T-helper 2 cell treated with Interferon-gamma antibody and Interleukin-4, amounts not matched to agents 5 μg/mL and 100 μg/mL, for 36 hours (primary cell): ENCODE data around the gene DDX49.

Source experiments
- DNase-seq: peaks from one replicate; pipeline ENCODE4 v3.0.0; 2021; ENCODE audit warnings: low spot score
- H3K27ac Mint-ChIP-seq: one replicate; pipeline ENCODE4 v1.8.0; 2021; ENCODE audit warnings: mild to moderate bottlenecking, mixed read lengths
- H3K27me3 Mint-ChIP-seq: one replicate; pipeline ENCODE4 v1.8.0; 2021; ENCODE audit warnings: low read depth, mixed read lengths
- H3K36me3 Mint-ChIP-seq: one replicate; pipeline ENCODE4 v1.8.0; 2021; ENCODE audit warnings: low read depth, mixed read lengths
- H3K4me1 Mint-ChIP-seq: one replicate; pipeline ENCODE4 v1.8.0; 2021; ENCODE audit warnings: low read depth, mixed read lengths
- H3K4me3 Mint-ChIP-seq: one replicate; pipeline ENCODE4 v1.8.0; 2022; ENCODE audit warnings: mild to moderate bottlenecking, moderate library complexity, mixed read lengths
- H3K9me3 Mint-ChIP-seq: one replicate; pipeline ENCODE4 v1.8.0; 2021; ENCODE audit warnings: mixed read lengths

Gene DDX49

DNA sequence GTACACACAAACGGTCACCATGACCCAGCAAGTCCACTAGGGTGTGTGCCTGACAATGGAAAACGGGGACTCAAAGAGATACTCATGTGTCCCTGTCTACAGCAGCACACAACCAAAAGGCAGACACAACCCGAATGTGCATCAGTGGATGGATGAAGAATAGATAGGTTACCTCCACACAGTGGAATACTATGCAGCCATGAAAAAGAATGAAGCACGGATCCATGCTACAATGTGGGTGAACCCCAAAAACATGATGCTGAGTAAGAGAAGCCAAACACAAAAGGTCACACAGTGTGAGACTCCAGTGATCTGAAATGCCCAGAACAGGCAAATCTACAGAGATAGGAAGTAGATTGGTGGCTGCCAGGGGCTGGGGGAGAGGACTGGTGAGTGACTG lies 32.5 kb upstream of the DDX49 start:
- no peaks in the 10 kb centered on the region for H3K4me1 Mint-ChIP-seq
- no peak overlapping the region for H3K27ac Mint-ChIP-seq
- no peaks in the 10 kb centered on the region for H3K36me3 Mint-ChIP-seq
- H3K27me3 Mint-ChIP-seq, result peaks cover 3% of the 10 kb centered on the region
- no peak overlapping the region for H3K4me3 Mint-ChIP-seq
- no peak for DNase-seq
- no peaks in the 10 kb centered on the region for H3K9me3 Mint-ChIP-seq

DNA sequence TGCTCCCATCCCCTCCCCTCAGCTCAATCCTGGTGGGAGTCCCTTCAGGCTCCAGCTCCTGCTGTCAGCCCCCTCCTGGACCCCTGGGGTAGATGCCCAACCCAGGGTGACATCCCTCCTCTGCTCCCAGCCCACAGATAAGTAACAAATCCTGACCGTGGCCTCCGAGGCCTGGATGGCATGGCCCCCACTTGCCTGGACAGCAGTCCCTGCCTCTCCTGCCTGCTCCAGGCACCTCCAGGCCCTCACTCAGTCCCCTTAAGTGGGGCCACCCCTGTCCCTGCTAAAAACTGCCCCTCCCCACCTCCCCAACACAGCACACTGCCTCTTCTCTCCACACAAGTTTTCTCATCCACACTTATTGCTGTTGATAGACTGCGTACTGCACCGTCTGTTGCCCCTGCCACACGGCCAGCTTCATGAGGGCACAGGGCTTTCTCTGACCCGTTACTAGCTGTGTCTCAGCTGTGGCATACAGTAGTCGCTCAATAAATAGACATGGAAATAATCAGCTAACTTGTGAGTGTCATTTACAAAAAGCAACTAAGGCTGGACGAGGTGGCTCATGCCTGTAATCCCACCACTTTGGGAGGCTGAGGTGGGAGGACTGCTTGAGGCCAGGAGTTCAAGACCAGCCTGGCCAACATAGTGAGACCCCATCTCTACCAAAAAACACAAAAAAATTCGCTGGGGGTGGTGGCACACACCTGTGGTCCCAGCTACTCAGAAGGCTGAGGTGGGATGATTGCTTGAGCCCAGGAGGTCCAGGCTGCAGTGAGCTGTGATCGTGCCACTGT lies 29.4 kb upstream of the DDX49 start:
- no peak overlapping the region for H3K4me3 Mint-ChIP-seq
- no peaks in the 10 kb centered on the region for H3K9me3 Mint-ChIP-seq
- no peaks in the 10 kb centered on the region for H3K4me1 Mint-ChIP-seq
- no peak for DNase-seq
- no peak overlapping the region for H3K27ac Mint-ChIP-seq
- no peaks in the 10 kb centered on the region for H3K36me3 Mint-ChIP-seq
- H3K27me3 Mint-ChIP-seq, result peaks cover 16% of the 10 kb centered on the region

DNA sequence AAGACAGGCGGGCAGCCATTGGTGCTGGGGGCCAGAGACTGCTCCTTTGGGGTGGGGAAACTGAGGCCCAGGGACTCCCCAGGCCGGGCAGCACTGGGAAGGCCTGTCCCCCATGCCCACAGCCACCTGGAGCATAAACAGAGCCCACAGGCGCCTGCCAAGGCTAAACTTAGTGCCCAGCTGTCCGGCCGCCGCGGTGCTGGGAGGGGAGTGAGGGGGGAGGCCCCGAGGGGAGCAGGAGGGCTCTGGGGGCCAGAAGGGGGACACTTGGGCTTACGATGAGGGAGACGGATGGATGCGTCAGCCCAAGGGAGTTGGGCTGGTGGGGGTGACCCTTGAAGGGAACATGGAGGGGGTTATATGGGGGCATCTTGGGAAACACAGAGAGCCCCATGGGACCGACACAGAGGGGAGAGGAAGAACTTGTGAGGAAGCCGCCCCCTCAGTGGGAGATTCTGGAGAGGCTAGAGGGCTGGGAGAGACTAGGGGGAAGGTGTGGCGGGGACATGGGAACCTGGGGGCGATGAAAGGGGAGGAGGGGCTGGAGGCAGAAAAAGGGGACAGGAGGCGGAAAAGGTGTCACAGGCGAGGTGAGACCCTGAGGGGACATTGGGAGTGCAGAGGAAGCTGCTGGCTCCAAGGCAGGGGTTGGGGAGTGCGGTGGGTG lies 25.8 kb upstream of the DDX49 start:
- Mint-ChIP-seq H3K27me3 (peaks cover 33% of the 10 kb centered on the region), H3K27ac (no peak overlapping the region), H3K4me3 (no peak overlapping the region), H3K9me3 (no peaks in the 10 kb centered on the region), H3K36me3 (no peaks in the 10 kb centered on the region), H3K4me1 (peaks cover 2% of the 10 kb centered on the region)
- DNase-seq, result no peak

DNA sequence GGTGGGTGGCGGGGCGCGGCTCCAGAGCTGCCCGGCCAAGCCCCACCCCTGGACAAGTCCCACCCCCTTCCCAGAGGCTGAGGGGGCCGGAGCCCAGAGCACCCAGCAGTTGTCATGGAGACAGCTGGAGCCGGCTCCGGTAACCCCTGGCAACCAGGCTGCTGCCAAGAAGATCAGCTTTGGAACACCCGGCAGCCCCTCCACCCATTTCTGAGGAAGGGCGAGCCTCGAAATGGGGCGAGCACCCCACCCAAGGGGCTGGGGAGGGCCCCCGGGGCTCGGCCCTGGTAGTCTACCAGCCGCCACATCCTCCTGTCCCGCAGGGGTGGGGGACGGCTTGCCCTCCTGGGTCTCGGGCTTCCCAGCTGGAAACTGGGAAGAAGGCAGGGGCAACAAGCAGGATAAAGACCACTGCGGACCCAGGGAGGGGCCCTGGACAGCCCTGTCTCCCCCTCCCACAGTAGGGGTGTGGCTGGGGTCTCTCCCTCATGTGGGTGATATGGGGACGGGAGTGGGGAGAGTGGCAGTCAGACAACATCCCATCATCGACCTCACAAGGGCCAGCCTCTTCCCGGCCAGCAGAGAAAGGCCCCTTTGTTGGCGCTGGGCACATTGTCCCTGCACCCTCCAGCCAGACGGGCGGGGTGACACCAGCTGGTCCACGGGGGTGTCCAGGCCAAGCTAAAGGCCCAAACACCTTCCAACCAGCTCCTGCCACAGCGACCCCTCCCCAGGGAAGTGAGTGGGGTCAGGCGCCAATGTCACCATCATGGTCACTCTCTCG lies 25.1 kb upstream of the DDX49 start:
- no peak overlapping the region for H3K4me3 Mint-ChIP-seq
- H3K36me3 Mint-ChIP-seq, result no peaks in the 10 kb centered on the region
- peaks cover 30% of the 10 kb centered on the region for H3K27me3 Mint-ChIP-seq
- H3K9me3 Mint-ChIP-seq, result no peaks in the 10 kb centered on the region
- peaks cover 2% of the 10 kb centered on the region for H3K4me1 Mint-ChIP-seq
- DNase-seq, result no peak
- H3K27ac Mint-ChIP-seq, result no peak overlapping the region

DNA sequence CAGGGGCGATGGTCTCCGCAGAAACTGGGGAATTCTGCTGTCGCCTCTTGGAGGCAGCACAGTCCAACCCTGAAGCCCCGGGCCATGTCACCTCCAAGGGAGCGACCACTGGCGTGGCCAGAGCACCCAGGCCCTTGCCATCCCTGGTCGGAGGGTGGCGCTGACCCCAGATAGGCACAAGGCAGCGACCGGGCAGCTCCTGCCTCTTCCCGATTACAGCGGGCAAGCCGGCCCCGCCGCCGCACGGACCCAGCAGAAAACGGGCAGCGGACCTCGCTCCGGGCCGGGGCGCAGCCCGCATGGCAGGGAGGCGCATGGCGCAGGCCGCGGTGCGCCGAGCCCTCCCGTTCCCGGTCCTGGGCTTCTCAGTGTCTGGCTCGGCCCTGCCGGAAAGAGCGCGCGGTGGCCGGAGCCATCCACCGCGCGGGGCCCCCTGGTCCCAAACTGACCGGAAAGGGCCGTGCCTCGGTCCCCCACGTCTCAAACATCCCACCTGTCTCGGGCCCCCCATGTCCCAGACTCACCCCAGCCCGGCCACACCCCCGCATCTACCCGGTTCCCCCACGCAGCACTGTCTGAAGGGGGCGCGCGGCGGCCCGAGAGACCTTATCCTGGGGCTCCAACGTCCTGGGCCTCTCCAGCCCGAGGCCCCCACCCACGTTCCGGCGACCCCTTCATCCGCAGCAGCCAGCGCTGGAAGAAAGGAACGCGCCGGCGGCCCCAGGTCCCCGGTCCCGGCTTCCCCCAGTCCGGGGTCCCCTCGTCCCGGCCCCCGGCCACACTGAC lies 24.3 kb upstream of the DDX49 start:
- Mint-ChIP-seq H3K27ac (no peak overlapping the region), H3K36me3 (no peaks in the 10 kb centered on the region), H3K4me1 (peaks cover 2% of the 10 kb centered on the region)

DNA sequence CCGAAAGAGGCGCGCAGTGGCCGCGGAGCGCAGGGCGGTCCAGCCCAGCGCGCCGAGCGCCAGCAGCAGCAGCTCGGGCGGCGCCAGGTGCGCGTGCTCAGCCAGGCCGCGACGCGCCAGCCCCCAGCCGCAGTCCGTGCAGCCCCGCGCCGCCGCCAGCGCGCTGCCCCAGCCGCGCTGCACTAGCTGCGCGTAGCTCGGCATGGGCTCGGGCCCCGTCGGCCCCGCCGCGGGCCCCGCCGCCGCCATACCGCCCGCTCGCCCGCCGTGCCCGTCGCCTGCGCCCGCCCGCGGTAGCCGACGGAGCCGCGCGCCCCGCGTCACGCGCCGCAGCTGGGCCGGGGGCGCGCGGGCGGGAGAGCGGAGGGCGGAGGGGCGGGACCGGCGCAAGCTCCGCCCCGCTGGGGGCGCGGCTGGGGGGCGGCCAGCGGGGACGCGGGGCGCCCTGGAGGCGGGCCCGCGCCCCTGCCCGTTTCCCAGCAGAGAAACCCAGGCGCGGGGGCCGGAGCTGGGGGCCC lies 23.6 kb upstream of the DDX49 start, which contains the start of gene CERS1:
Gene CERS1 (minus strand): TSS at position 335 of the 518 bp plus-strand sequence. CDS start 86 bp downstream, at position 249.
- DNase-seq, result no peak
- peaks cover 30% of the 10 kb centered on the region for H3K27me3 Mint-ChIP-seq

More for the DNA sequence above, 24.3 kb upstream of the DDX49 start:
- Mint-ChIP-seq H3K27me3 (peaks cover 30% of the 10 kb centered on the region), H3K9me3 (no peaks in the 10 kb centered on the region), H3K4me3 (no peak overlapping the region)
- no peak for DNase-seq

DNA sequence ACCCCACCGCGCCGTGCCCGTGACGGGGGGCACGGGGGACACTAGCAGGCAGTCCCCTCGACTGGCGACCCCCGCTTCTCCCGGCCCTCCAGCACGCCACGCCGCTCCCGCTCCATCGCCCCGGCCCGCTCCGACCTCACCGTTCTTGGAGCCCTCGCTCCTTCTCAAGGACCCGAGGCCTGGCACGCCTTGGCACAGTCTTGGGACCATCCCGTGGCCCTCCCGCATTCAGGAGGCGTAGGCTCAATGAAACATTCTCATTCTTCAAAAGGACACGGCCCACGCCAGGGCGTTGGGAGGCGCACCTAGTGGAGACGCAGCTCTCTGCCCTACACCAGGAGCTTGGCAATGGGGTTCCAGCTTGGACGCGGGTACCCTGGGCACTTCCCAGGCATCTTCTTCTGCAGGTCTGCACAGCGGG lies 23.1 kb upstream of the DDX49 start:
- H3K9me3 Mint-ChIP-seq, result no peaks in the 10 kb centered on the region
- H3K27me3 Mint-ChIP-seq, result peaks cover 30% of the 10 kb centered on the region
- no peak overlapping the region for H3K27ac Mint-ChIP-seq
- peak overlapping the region; percentile 68 for H3K4me3 Mint-ChIP-seq
- no peaks in the 10 kb centered on the region for H3K36me3 Mint-ChIP-seq
- H3K4me1 Mint-ChIP-seq, result peaks cover 2% of the 10 kb centered on the region
- no peak for DNase-seq

More for the DNA sequence above, 23.6 kb upstream of the DDX49 start, which contains the start of gene CERS1:
- H3K4me1 Mint-ChIP-seq, result peaks cover 2% of the 10 kb centered on the region
- H3K27ac Mint-ChIP-seq, result no peak within 1 kb of the TSS
- H3K9me3 Mint-ChIP-seq, result no peaks in the 10 kb centered on the region
- peak within 1 kb of the TSS; percentile 68 for H3K4me3 Mint-ChIP-seq
- no peaks in the 10 kb centered on the region for H3K36me3 Mint-ChIP-seq

DNA sequence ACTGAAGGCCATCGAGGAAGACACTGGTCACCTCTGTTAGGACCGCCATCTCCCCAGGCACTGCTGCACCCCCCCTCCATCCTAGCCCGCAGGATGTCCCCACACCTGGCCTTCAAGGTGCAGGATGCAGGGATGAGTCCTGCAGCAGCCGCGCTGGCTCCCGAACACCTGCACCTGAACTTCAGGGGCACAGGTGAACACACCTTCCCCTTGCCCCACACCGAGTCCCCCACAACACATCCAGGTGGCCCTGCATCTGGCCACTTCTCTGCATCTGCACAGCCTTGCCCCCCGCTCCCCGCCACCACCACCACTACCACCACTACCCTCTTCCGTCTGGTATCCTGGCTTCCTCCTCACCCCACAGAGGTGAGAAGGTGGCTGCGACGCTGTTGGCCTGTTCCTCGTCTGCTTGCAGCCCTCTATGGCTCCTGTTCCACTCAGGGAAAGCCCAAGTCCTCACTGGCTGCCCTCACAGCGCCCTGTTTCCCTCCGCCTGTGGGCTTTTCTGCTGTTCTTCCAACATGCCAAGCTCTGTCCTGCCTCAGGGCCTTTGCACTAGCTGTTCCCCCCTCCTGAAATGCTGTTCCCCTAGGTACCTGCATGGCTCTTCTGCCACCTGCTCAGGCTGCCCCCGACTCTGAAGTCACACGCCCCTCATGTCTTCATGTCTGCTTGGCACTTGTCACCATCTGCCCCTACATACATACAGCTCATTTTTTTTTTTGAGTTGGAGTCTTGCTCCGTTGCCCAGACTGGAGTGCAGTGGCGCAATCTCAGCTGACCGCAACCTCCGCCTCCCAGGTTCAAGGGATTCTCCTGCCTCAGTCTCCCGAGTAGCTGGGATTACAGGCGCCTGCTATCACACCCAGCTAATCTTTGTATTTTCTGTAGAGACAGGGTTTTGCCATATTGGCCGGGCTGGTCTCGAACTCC lies 22.2 kb upstream of the DDX49 start:
- Mint-ChIP-seq H3K27ac (no peak overlapping the region), H3K9me3 (no peaks in the 10 kb centered on the region), H3K27me3 (peaks cover 30% of the 10 kb centered on the region), H3K36me3 (peaks cover 2% of the 10 kb centered on the region), H3K4me3 (peak overlapping the region; percentile 39), H3K4me1 (peaks cover 2% of the 10 kb centered on the region)
- DNase-seq, result no peak

DNA sequence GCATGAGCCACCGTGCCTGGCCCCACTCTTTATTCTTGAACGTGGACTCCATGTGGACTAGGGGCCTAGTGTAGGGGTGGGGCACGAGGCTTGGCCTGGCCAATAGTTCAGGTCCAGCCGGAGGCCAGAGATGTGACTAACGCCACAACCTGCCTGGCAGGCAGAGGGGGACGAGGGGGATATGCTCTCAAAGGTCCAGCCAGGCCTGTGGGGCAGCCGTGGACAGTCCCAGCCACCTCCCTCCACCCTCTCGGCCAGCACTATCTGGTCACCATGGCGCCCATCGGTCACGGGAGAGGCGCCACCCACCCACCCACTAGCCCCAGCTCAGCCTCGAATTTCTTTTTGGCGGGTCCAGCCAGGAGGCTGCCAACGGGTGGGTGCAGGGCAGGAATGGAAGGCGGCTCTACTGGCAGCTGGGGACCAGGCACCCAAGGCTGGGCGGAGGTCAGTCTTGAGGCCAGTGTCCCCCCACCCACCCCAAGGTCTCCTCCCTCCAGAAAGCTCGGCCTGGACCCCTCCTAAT lies 21.4 kb upstream of the DDX49 start:
- H3K27me3 Mint-ChIP-seq, result peaks cover 29% of the 10 kb centered on the region
- H3K27ac Mint-ChIP-seq, result no peak overlapping the region
- peaks cover 2% of the 10 kb centered on the region for H3K36me3 Mint-ChIP-seq
- H3K4me3 Mint-ChIP-seq, result no peak overlapping the region
- peaks cover 2% of the 10 kb centered on the region for H3K4me1 Mint-ChIP-seq
- no peak for DNase-seq
- no peaks in the 10 kb centered on the region for H3K9me3 Mint-ChIP-seq

DNA sequence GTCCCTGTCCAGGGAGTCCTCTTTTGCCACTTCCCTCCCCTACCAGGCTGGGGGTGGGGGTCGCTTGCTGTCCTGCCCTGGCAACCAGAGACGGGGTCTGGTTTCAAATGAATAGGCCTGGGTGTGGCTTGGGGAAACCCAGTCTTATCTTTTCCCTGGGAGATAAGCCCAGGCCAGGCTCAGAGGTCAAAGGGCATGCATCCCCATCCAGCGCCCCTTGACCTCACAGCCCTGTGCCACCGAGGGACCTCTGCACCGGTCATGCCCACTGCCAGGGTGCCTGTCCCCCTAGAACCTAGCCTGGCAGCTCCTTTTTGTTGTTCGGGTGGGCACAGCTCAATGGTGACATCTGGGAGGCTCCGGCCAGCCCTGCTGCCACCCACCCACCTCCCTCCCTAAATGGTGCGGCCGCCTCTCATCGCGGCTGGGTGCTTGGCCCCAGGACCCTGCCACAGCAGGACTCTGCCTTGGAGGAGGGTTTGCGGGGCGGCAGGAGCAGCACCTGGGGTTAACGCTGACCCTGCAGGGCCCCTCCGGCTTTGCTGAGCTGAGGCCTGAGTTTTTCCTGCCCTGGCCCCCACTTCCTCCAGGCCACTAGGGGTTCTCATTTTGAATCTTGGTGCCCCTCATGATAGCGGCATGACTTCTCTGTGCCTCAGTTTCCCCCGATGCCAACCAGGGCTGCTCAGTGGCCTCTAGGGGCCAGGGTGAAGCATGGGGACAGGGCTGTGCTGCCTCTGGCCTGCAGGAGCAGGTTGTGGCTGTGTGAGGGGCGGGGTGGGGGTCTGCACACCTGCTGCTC lies 20.7 kb upstream of the DDX49 start:
- no peaks in the 10 kb centered on the region for H3K9me3 Mint-ChIP-seq
- peaks cover 2% of the 10 kb centered on the region for H3K4me1 Mint-ChIP-seq
- H3K4me3 Mint-ChIP-seq, result no peak overlapping the region
- no peak overlapping the region for H3K27ac Mint-ChIP-seq
- peaks cover 24% of the 10 kb centered on the region for H3K27me3 Mint-ChIP-seq
- no peak for DNase-seq
- peaks cover 2% of the 10 kb centered on the region for H3K36me3 Mint-ChIP-seq

DNA sequence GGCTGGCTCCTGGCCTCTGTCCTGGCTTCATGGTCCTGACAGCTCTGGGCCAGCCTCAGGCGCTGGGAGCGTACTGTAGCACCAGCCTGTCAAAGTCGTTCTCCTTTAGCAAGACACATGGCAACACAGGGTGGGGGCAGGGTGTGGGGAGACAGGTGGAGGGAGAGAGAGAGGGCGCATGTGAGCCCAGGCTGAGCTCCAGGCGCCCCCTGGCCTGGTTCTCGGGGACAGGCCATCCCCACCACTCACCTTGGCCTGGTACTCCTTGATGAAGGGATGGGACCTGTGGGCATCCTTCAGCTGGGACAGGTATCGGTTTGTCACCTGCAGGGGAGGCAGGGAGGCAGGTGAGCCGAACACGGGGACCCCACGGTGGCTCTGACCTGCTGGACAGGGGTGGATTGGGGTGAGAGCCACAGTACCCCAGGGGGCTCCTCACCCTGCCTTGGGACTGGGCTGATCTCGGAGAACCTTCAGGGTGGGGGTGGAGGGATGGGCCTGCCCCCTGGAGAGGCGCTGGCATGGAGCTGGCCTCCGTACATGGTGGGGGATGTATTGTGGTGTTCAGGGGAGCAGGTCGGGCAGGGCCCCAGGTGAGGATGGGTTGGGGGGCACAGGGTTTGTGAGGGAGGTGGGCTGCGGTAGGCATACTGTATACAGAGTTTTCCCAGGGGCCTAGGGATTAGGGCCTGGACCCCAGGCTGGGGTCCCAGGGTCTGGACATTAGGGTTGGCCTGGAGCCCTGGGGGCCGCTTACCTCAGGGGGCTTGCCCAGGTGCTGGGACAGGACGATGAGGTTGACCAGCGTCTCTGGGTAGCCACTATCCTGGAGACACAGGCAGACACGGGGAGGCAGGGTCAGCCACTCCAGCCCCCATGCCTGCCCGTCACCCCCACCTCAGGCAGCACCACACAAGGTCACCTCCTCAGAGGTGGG lies 19.6 kb upstream of the DDX49 start:
- H3K36me3 Mint-ChIP-seq, result peaks cover 2% of the 10 kb centered on the region
- peaks cover 18% of the 10 kb centered on the region for H3K27me3 Mint-ChIP-seq
- no peak overlapping the region for H3K4me3 Mint-ChIP-seq
- no peak for DNase-seq
- H3K4me1 Mint-ChIP-seq, result peaks cover 2% of the 10 kb centered on the region
- no peak overlapping the region for H3K27ac Mint-ChIP-seq
- no peaks in the 10 kb centered on the region for H3K9me3 Mint-ChIP-seq
